Parathyroid adenoma (tissue), 2 donors: ENCODE measurements around the gene RAN.
A peak's percentile ranks its signal among the peaks of the same experiment; 100 is the strongest.

ENCODE experiments used
- H2AFZ ChIP-seq: fragments of 300-600 bp; sonication (generic); one replicate; pipeline ENCODE4 v1.7.0; 2017; ENCODE audit warnings: antibody characterized with exemption, mild to moderate bottlenecking
- H3K27ac ChIP-seq: fragments of 300-600 bp; sonication (generic); one replicate; pipeline ENCODE4 v1.7.0; 2017
- H3K27me3 ChIP-seq: fragments of 300-600 bp; sonication (generic); one replicate; pipeline ENCODE4 v1.7.0; 2017; ENCODE audit warnings: low read length; ENCODE audit not compliant: control insufficient read depth, insufficient read depth
- H3K36me3 ChIP-seq: fragments of 300-600 bp; sonication (generic); one replicate; pipeline ENCODE4 v1.7.0; 2017; ENCODE audit warnings: low read length; ENCODE audit not compliant: control insufficient read depth, insufficient read depth
- H3K4me1 ChIP-seq: fragments of 300-600 bp; sonication (generic); one replicate; pipeline ENCODE4 v1.7.0; 2017; ENCODE audit warnings: control low read depth
- H3K4me2 ChIP-seq: fragments of 300-600 bp; sonication (generic); one replicate; pipeline ENCODE4 v1.7.0; 2017; ENCODE audit warnings: low read length
- H3K4me3 ChIP-seq: fragments of 300-600 bp; sonication (generic); one replicate; pipeline ENCODE4 v1.7.0; 2017; ENCODE audit warnings: low read depth, low read length
- H3K79me2 ChIP-seq: fragments of 300-600 bp; sonication (generic); one replicate; pipeline ENCODE4 v1.7.0; 2017; ENCODE audit warnings: control low read depth
- H3K9ac ChIP-seq: fragments of 300-600 bp; sonication (generic); one replicate; pipeline ENCODE4 v1.7.0; 2017; ENCODE audit warnings: mild to moderate bottlenecking
- H3K9me3 ChIP-seq: fragments of 300-600 bp; sonication (generic); one replicate; pipeline ENCODE4 v1.7.0; 2017; ENCODE audit warnings: low read length; ENCODE audit not compliant: control insufficient read depth
- TF ChIP-seq, protein P1 (sequence below): fragments of 300-600 bp; sonication (generic); IDR thresholded peaks from one replicate; pipeline ENCODE4 v1.7.0; 2017; ENCODE audit warnings: antibody characterized with exemption, mild to moderate bottlenecking
- donor health status: primary hyperparathyroidism.

RAN gene

DNA sequence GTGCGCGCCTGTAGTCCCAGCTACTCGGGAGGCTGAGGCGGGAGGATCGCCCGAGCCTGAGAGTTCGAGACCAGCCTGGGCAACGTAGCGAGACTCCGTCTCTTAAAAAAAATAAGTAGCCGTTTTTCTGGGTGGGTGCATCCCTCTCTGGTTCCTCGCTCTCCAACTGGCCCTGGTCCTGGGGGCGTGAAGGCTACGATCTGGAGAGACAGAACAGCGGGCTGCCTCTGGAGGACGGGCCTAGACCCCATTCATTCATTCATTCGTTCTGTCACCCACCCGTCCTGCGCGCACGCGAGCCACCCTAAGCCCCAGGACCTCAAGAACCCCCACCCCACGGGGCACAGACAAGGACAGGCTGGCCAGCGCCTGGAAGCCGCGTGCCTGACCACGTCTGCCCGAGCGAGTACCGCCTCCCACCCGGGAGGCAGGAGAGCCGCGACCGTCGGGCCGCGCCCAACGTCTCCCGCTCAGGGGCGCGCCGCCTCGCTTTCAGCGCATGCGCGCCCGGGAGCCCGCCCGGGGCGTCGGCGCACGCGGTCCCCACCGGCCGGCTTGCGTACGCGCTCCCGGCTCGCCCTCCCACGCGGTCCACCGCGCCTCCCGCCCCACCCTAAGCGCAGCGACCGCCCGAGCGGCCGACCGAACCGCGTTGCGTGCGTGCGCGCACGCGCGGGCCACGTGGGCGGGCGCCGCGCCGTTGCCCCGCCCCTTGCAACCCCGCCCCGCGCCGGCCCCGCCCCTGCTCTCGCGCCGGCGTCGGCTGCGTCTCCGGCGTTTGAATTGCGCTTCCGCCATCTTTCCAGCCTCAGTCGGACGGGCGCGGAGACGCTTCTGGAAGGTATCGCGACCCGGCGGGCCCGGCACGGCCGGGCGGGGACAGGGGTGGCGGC, at the start of gene RAN:
TSS of gene RAN (plus strand) at position 781 of the 893 bp plus-strand sequence. CDS start 528 bp downstream, outside the sequence.
- peak within 1 kb of the TSS; percentile 52 for H3K4me3 ChIP-seq
- no peaks in the 10 kb centered on the region for H3K27me3 ChIP-seq
- H3K4me2 ChIP-seq = peak within 1 kb of the TSS; percentile 77
- peak within 1 kb of the TSS; percentile 98 for H2AFZ ChIP-seq
- H3K27ac ChIP-seq = peak within 1 kb of the TSS; percentile 45
- peak within 1 kb of the TSS; percentile 17 for H3K9ac ChIP-seq
- H3K79me2 ChIP-seq = no peaks in the 10 kb centered on the region
- peaks cover 3% of the 10 kb centered on the region for H3K36me3 ChIP-seq
- H3K4me1 ChIP-seq = peaks cover 6% of the 10 kb centered on the region
- TF ChIP-seq, protein P1, sequence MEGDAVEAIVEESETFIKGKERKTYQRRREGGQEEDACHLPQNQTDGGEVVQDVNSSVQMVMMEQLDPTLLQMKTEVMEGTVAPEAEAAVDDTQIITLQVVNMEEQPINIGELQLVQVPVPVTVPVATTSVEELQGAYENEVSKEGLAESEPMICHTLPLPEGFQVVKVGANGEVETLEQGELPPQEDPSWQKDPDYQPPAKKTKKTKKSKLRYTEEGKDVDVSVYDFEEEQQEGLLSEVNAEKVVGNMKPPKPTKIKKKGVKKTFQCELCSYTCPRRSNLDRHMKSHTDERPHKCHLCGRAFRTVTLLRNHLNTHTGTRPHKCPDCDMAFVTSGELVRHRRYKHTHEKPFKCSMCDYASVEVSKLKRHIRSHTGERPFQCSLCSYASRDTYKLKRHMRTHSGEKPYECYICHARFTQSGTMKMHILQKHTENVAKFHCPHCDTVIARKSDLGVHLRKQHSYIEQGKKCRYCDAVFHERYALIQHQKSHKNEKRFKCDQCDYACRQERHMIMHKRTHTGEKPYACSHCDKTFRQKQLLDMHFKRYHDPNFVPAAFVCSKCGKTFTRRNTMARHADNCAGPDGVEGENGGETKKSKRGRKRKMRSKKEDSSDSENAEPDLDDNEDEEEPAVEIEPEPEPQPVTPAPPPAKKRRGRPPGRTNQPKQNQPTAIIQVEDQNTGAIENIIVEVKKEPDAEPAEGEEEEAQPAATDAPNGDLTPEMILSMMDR = no peak
- H3K9me3 ChIP-seq = no peaks in the 10 kb centered on the region

DNA sequence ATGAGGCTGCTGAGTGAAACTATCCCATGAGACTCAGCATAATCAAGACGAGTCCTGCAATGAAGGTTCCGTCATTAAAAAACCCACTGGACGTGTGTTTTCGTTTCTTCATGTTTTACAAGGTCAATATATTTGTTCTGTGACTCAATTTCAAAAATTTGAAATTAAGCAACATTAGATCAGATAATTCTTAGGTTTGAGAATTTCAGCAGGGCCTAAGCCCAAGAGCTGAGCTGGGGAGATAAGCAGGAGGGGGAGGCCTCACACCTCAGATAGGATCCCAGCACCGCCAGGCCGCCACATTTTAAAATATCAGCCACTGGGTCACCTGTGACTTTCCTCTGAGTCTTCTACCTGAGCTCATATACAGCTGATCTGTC, 46.1 kb upstream of the RAN start:
- Histone ChIP-seq H3K9ac (no peak overlapping the region), H3K4me2 (no peak overlapping the region), H3K79me2 (no peaks in the 10 kb centered on the region), H3K4me3 (no peak overlapping the region), H3K4me1 (peaks cover 6% of the 10 kb centered on the region), H3K9me3 (no peaks in the 10 kb centered on the region), H3K27ac (no peak overlapping the region), H3K36me3 (no peaks in the 10 kb centered on the region), H3K27me3 (no peaks in the 10 kb centered on the region), H2AFZ (no peak overlapping the region)
- TF ChIP-seq, protein P1 = no peak

DNA sequence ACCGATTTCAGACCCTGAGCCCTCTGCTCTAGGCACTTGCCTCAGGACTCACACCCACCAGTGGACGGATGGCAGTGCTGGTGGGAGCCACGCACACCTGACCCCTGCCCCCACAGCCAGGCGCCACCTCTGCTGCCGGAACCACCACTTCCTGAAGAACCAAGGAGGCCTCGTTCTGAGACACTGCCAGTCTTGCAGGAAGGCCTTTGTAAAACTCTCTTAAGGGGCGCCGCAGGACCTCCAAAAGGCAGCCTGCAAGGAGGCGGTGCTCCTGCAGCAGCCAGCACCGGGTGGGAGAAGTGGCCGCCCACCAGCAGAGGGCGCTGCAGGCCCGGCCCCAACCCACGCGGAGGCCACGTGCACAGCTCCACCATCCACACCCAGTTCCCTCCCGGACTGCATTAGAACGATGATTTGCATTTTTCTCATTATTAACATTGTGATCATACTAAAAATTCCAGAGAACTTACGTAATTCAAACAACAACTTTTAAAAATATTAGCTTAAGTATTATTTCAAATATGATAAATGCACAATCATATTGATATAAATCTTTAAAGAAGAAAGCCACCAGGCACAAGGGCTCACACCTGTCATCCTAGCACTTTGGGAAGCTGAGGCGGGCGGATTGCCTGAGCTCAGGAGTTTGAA, 45.6 kb upstream of the RAN start:
- H3K4me2 ChIP-seq = no peak overlapping the region
- H3K27me3 ChIP-seq = no peaks in the 10 kb centered on the region
- no peak overlapping the region for H3K4me3 ChIP-seq
- no peak overlapping the region for H3K27ac ChIP-seq
- H3K9me3 ChIP-seq = no peaks in the 10 kb centered on the region
- TF ChIP-seq, protein P1 = peak; percentile 57
- no peak overlapping the region for H2AFZ ChIP-seq
- H3K36me3 ChIP-seq = no peaks in the 10 kb centered on the region
- H3K79me2 ChIP-seq = no peaks in the 10 kb centered on the region
- H3K9ac ChIP-seq = no peak overlapping the region
- H3K4me1 ChIP-seq = peaks cover 6% of the 10 kb centered on the region

DNA sequence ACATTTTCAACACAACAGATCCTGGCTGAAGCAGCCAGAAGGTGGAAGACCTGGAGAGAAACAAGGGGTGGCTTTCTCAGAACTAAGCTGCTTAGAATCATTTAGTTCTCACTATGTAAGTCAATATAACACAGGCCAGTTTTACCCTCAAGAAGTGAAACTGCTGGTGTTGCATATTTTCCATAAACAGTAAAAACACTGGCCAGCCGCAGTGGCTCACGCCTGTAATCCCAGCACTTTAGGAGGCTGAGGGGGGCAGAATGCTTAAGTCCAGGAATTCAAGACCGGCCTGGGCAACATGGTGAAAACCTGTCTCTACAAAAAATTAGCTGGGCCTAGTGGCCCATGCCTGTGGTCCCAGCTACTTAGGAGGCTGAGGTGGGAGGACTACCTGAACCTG, 44.4 kb upstream of the RAN start:
- Histone ChIP-seq H3K4me3 (no peak overlapping the region), H3K27me3 (no peaks in the 10 kb centered on the region), H3K9me3 (no peaks in the 10 kb centered on the region), H3K27ac (peak overlapping the region; percentile 9), H2AFZ (peak overlapping the region; percentile 53), H3K4me2 (no peak overlapping the region), H3K36me3 (no peaks in the 10 kb centered on the region), H3K79me2 (peaks cover 2% of the 10 kb centered on the region), H3K4me1 (peaks cover 6% of the 10 kb centered on the region), H3K9ac (no peak overlapping the region)
- TF ChIP-seq, protein P1 = no peak
